ENCODE results near the gene TBC1D22B.

DNA sequence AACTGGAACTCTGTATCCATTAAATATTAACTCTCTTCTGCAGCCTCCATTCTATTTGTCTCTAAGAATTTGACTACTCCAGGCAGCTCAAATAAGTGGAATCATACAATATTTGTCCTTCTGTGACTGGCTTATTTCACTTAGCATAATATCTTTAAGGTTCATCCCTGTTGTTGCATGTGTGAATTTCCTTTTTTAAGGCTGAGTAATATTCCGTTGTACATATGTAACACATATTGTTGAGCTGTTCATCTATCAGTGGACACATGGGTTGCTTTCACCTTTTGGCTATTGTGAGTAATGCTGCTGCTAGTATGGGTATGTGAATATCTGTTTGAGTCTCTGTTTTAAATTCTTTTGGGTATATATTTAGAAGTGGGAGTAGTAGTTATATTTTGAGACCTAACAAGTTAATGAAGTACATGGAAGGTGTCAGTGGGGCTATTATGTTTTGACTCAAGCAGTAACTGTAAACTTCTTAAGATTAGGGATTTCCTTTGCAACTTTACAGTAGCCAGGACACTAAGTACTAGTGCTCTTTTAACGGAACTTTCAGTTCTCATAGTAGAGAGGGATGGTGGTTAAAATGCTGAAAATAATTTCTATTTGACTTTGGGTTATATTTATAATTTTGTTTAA lies 30.1 kb downstream of the TBC1D22B start:
- TF ChIP-seq POLR2AphosphoS5 (IDR thresholded peaks at IDR 0.05; ENCODE audit: low read depth, low read length) (no peak), POLR2A (IDR thresholded peaks at IDR 0.05; ENCODE audit: low read depth, low read length) (no peak), TAF1 (IDR thresholded peaks at IDR 0.05; ENCODE audit: borderline replicate concordance, low read depth, low read length) (no peak)

All from GM12892 (cell line).